H1 (cell line): ENCODE data around the gene GNG12. TPM values are rescaled to one million over a fixed set of nuclear protein-coding genes. Genes with fewer than 3 reads are reported as not detected.

Experiments
- CTCF ChIA-PET: fragments of 300-600 bp; sonication (Branson Sonifier 250); formaldehyde crosslinking; loops from one replicate; lab custom pipeline; 2021; ENCODE audit not compliant: partially characterized antibody; lab: Charles Lee
- POLR2A ChIA-PET: fragments of 300-600 bp; sonication (Branson Sonifier 250); formaldehyde crosslinking; loops from one replicate; lab custom pipeline; 2021; ENCODE audit warnings: inconsistent platforms; ENCODE audit not compliant: partially characterized antibody; lab: Charles Lee
- DNase-seq, 2 experiments: peaks; one replicate each; pipeline versions ENCODE4 v3.0.0 to v3.0.0-alpha.2; 2010 to 2022; ENCODE audit warnings: low spot score in 2 of 2, low read depth in 1 of 2, mixed read lengths in 1 of 2
- FAIRE-seq: peaks from 2 replicates; lab custom pipeline; 2011; peaks lifted over from hg19 to GRCh38; lab: Jason Lieb, UNC
- H2AFZ ChIP-seq: 2 replicates; pipeline ENCODE4 v1.8.1; 2012; ENCODE audit warnings: low read length, inconsistent platforms
- H2AK5ac ChIP-seq: 2 replicates; pipeline ENCODE4 v1.6.1; 2013; ENCODE audit warnings: low read depth, low read length
- H2BK120ac ChIP-seq: replicated peaks from 2 replicates; pipeline ENCODE3; 2013; ENCODE audit warnings: low read depth, low read length, inconsistent platforms
- H2BK12ac ChIP-seq: 2 replicates; pipeline ENCODE4 v1.6.1; 2013; ENCODE audit warnings: low read depth, low read length
- H2BK15ac ChIP-seq: 2 replicates; pipeline ENCODE4 v1.6.1; 2013; ENCODE audit warnings: low read length
- H2BK20ac ChIP-seq: 2 replicates; pipeline ENCODE4 v1.6.1; 2013; ENCODE audit warnings: low read length
- H2BK5ac ChIP-seq: 2 replicates; pipeline ENCODE4 v1.6.1; 2013; ENCODE audit warnings: low read depth, low read length
- H3K14ac ChIP-seq: 2 replicates; pipeline ENCODE4 v1.6.1; 2013; ENCODE audit warnings: inconsistent platforms; ENCODE audit not compliant: insufficient read length
- H3K18ac ChIP-seq: 2 replicates; pipeline ENCODE4 v1.6.1; 2013; ENCODE audit warnings: low read length; ENCODE audit errors: extremely low read depth
- H3K23ac ChIP-seq: 2 replicates; pipeline ENCODE4 v1.6.1; 2013; ENCODE audit warnings: inconsistent platforms; ENCODE audit not compliant: insufficient read length
- H3K23me2 ChIP-seq: 2 replicates; pipeline ENCODE4 v1.6.1; 2013; ENCODE audit warnings: low read depth, low read length
- H3K27ac ChIP-seq: 2 replicates; pipeline ENCODE4 v1.6.1; 2011; ENCODE audit warnings: low read depth, low read length, inconsistent platforms
- H3K27me3 ChIP-seq, 4 experiments: replicated peaks in 1 of 4; 1 replicate in 1 of 4; 2 replicates in 3 of 4; pipeline versions ENCODE4 v1.6.1 to v1.8.1; 2011 to 2013; ENCODE audit warnings: low read length in 3 of 4, mild to moderate bottlenecking in 3 of 4, inconsistent platforms in 2 of 4, mixed read lengths in 2 of 4, moderate library complexity in 1 of 4; ENCODE audit not compliant: control insufficient read depth in 3 of 4, insufficient read depth in 3 of 4; ENCODE audit errors: extremely low read depth in 1 of 4
- H3K36me3 ChIP-seq, 4 experiments: 2 replicates each; pipeline versions ENCODE4 v1.6.1 to v1.8.1; 2011 to 2013; ENCODE audit warnings: mild to moderate bottlenecking in 4 of 4, low read length in 3 of 4, moderate library complexity in 2 of 4, control low read depth in 1 of 4, inconsistent platforms in 1 of 4; ENCODE audit not compliant: insufficient read depth in 4 of 4, control insufficient read depth in 2 of 4
- H3K4ac ChIP-seq: replicated peaks from 2 replicates; pipeline ENCODE3; 2013; ENCODE audit warnings: low read length, low read depth, mixed read lengths, inconsistent platforms; ENCODE audit not compliant: insufficient read length
- H3K4me1 ChIP-seq, 4 experiments: replicated peaks in 1 of 4; 1 replicate in 1 of 4; 2 replicates in 3 of 4; pipeline versions ENCODE4 v1.6.1 to v1.8.1; 2011 to 2013; ENCODE audit warnings: low read length in 3 of 4, inconsistent platforms in 2 of 4, mixed read lengths in 1 of 4; ENCODE audit not compliant: insufficient read depth in 4 of 4, control insufficient read depth in 3 of 4
- H3K4me2 ChIP-seq, 2 experiments: 2 replicates each; pipeline versions ENCODE4 v1.6.1 to v1.8.1; 2011 to 2013; ENCODE audit warnings: low read depth in 2 of 2, low read length in 2 of 2, control low read depth in 1 of 2, inconsistent platforms in 1 of 2, mild to moderate bottlenecking in 1 of 2; ENCODE audit not compliant: insufficient read depth in 1 of 2
- H3K4me3 ChIP-seq, 4 experiments: fragments of 200-600, 300-600 bp in 1 of 4; sonication (generic), shearing (Covaris generic), sonication (Bioruptor Twin) in 1 of 4; 2 replicates each; pipeline versions ENCODE4 v1.5.1 to v1.8.1; 2011 to 2016; ENCODE audit warnings: low read length in 4 of 4, low read depth in 3 of 4, control low read depth in 2 of 4, inconsistent platforms in 2 of 4, mild to moderate bottlenecking in 2 of 4, mixed read lengths in 1 of 4, moderate library complexity in 1 of 4; ENCODE audit not compliant: insufficient read depth in 2 of 4; ENCODE audit errors: extremely low read depth in 1 of 4
- H3K56ac ChIP-seq: replicated peaks from 2 replicates; pipeline ENCODE3; 2013; ENCODE audit warnings: low read depth, mild to moderate bottlenecking, mixed read lengths, low read length, inconsistent platforms; ENCODE audit not compliant: insufficient read length
- H3K79me1 ChIP-seq: 2 replicates; pipeline ENCODE4 v1.6.1; 2013; ENCODE audit warnings: low read depth, low read length, control low read depth
- H3K79me2 ChIP-seq, 2 experiments: 2 replicates each; pipeline versions ENCODE4 v1.6.1 to v1.8.1; 2012 to 2013; ENCODE audit warnings: low read length in 2 of 2, mild to moderate bottlenecking in 2 of 2, inconsistent platforms in 1 of 2; ENCODE audit not compliant: insufficient read depth in 2 of 2, control insufficient read depth in 1 of 2
- H3K9ac ChIP-seq, 4 experiments: replicated peaks in 1 of 4; 1 replicate in 1 of 4; 2 replicates in 3 of 4; pipeline versions ENCODE4 v1.6.1 to v1.8.1; 2011 to 2013; ENCODE audit warnings: low read depth in 3 of 4, low read length in 3 of 4, control low read depth in 2 of 4, mild to moderate bottlenecking in 2 of 4, moderate library complexity in 2 of 4, inconsistent platforms in 1 of 4; ENCODE audit errors: extremely low read depth in 1 of 4
- H3K9me3 ChIP-seq, 2 experiments: 2 replicates each; pipeline versions ENCODE4 v1.6.1 to v1.8.1; 2012 to 2013; ENCODE audit warnings: mild to moderate bottlenecking in 2 of 2, moderate library complexity in 2 of 2, control low read depth in 1 of 2, inconsistent platforms in 1 of 2, low read depth in 1 of 2, low read length in 1 of 2, mixed read lengths in 1 of 2; ENCODE audit not compliant: insufficient read depth in 2 of 2
- H4K20me1 ChIP-seq, 2 experiments: replicated peaks in 1 of 2; 2 replicates each; pipeline versions ENCODE3 to v1.8.1; 2011 to 2013; ENCODE audit warnings: inconsistent platforms in 2 of 2, low read length in 2 of 2, mild to moderate bottlenecking in 1 of 2; ENCODE audit not compliant: insufficient read depth in 2 of 2, control insufficient read depth in 1 of 2
- H4K5ac ChIP-seq: 2 replicates; pipeline ENCODE4 v1.6.1; 2013; ENCODE audit warnings: low read length, low read depth, mixed read lengths, inconsistent platforms; ENCODE audit not compliant: insufficient read length
- H4K8ac ChIP-seq: 2 replicates; pipeline ENCODE4 v1.8.0; 2013; ENCODE audit warnings: mild to moderate bottlenecking, moderate library complexity, low read length, inconsistent platforms; ENCODE audit not compliant: insufficient read depth; ENCODE audit errors: extremely low read depth
- H4K91ac ChIP-seq: replicated peaks from 2 replicates; pipeline ENCODE3; 2013; ENCODE audit warnings: low read length, mixed read lengths, inconsistent platforms; ENCODE audit not compliant: insufficient read length
- ATF3 ChIP-seq: IDR thresholded peaks from 2 replicates; pipeline ENCODE4 v1.6.1; 2011; ENCODE audit warnings: low read depth, mild to moderate bottlenecking, low read length; ENCODE audit not compliant: insufficient read depth
- TEAD4 ChIP-seq: IDR thresholded peaks from 2 replicates; pipeline ENCODE4 v1.6.1; 2012; ENCODE audit warnings: low read depth, low read length, inconsistent platforms, mixed read lengths
- polyA plus RNA-seq, 7 experiments: library from polyadenylated mRNA; depleted of rRNA in 3 of 7; stranded (reverse) in 5 of 7; unstranded in 2 of 7; fragments of >200 nt in 5 of 7; fragments of 200-250 nt in 2 of 7; gene quantifications; 1 replicate in 5 of 7; 2 replicates in 1 of 7; 4 replicates in 1 of 7; pipeline versions ENCODE4 v1.2.1 to v1.2.3, GENCODE V29; 2011 to 2013; ENCODE audit warnings: missing spikeins in 2 of 7, mixed read lengths in 2 of 7
- total RNA-seq: library from RNA; stranded (reverse); fragmentation: NEBNext Ultra II Directional; extraction: Animal tissue kit (Norgen Biotek cat#: 25700); gene quantifications from 2 replicates; pipeline ENCODE4 v1.2.1, GENCODE V29; 2021

The GNG12 gene
- total and polyA plus RNA-seq, 2 of the 8 experiments (the other 6 are each of a cell fraction or from before 2014, with no cell fraction given) = 11.4 to 35.8 TPM

GRCh38 chr1:67690018-67690363 is 143.3 kb downstream of the GNG12 start:
- Histone ChIP-seq H2BK5ac (no peak overlapping the region), H3K27ac (no peak overlapping the region), H3K56ac (no peak overlapping the region), H3K4ac (no peak overlapping the region), H2BK12ac (no peak overlapping the region), H4K91ac (no peak overlapping the region), H4K20me1 (peaks cover 0 to 2% of the 10 kb centered on the region in 2 experiments), H3K9me3 (no peaks in the 10 kb centered on the region), H2BK120ac (no peak overlapping the region), H2BK20ac (no peak overlapping the region), H2AFZ (no peak overlapping the region), H3K4me2 (no peak overlapping the region)
- CTCF ChIA-PET = interaction anchor here (1.2 kb wide), 1 partner anchor 155 kb away, joined by 3 read pairs; no protein-coding TSS in a partner anchor
- TF ChIP-seq ATF3 (no peak), TEAD4 (no peak)
- TF ChIP-seq, all 59 proteins: peak for 0
- H3K79me2 ChIP-seq = peaks cover 0 to 10% of the 10 kb centered on the region in 2 experiments; a peak in 2 of 4 replicates
- DNase-seq (no peak), FAIRE-seq (no peak)
- no peak overlapping the region for H3K4me3 ChIP-seq
- POLR2A ChIA-PET = interaction anchor here (1.5 to 1.7 kb wide), 2 partner anchors 11 to 15 kb away, joined by 3 to 6 read pairs; no protein-coding TSS in a partner anchor
- H2BK15ac ChIP-seq = no peak overlapping the region
- no peak overlapping the region for H3K18ac ChIP-seq
- peaks cover 0 to 5% (median 2%) of the 10 kb centered on the region in 4 experiments; a peak in 4 of 7 replicates for H3K4me1 ChIP-seq
- H2AK5ac ChIP-seq = no peak overlapping the region
- H4K5ac ChIP-seq = no peak overlapping the region
- no peak overlapping the region for H3K23ac ChIP-seq
- H3K27me3 ChIP-seq = no peaks in the 10 kb centered on the region
- no peak overlapping the region for H3K9ac ChIP-seq
- no peak overlapping the region for H3K14ac ChIP-seq
- H3K23me2 ChIP-seq = peaks cover 6% of the 10 kb centered on the region; the same call in 1 of the 2 replicates
- H3K79me1 ChIP-seq = no peaks in the 10 kb centered on the region
- peaks cover 0 to 22% (median 6%) of the 10 kb centered on the region in 4 experiments; a peak in 4 of 8 replicates for H3K36me3 ChIP-seq
- no peak overlapping the region for H4K8ac ChIP-seq
